Muscle of leg (tissue), 11 donors: ENCODE measurements around the gene NRARP. TPM values are rescaled to one million over a fixed set of nuclear protein-coding genes. Genes with fewer than 3 reads are reported as not detected.
A peak's percentile ranks its signal among the peaks of the same experiment; 100 is the strongest.

ENCODE experiments used
- DNase-seq: peaks from one replicate; pipeline ENCODE4 v3.0.0; 2013
- H3K27ac ChIP-seq: one replicate; pipeline ENCODE4 v1.5.1; 2013; ENCODE audit warnings: mild to moderate bottlenecking, low read length, control low read depth
- H3K27me3 ChIP-seq: one replicate; pipeline ENCODE4 v1.6.1; 2013; ENCODE audit warnings: low read length; ENCODE audit not compliant: control insufficient read depth, insufficient read depth
- H3K36me3 ChIP-seq: one replicate; pipeline ENCODE4 v1.6.1; 2013; ENCODE audit warnings: low read length; ENCODE audit not compliant: control insufficient read depth, insufficient read depth
- H3K4me1 ChIP-seq: one replicate; pipeline ENCODE4 v1.6.1; 2013; ENCODE audit warnings: low read length; ENCODE audit not compliant: control insufficient read depth, insufficient read depth
- H3K4me3 ChIP-seq: one replicate; pipeline ENCODE4 v1.5.1; 2013; ENCODE audit warnings: low read length, control low read depth
- H3K9me3 ChIP-seq: replicated peaks from 2 replicates; pipeline ENCODE4 v1.6.1; 2013; ENCODE audit warnings: low read depth, low read length; ENCODE audit not compliant: control insufficient read depth
- WGBS: methylation state at CpG from one replicate; pipeline ENCODE4 v1.1.5; 2013; ENCODE audit warnings: missing lambda C conversion rate; ENCODE audit not compliant: insufficient coverage; 5-methylcytosine and 5-hydroxymethylcytosine counted together
- polyA plus RNA-seq, 8 donors: library from polyadenylated mRNA; unstranded; fragments of 120-200 nt; gene quantifications; one replicate each; pipeline versions ENCODE4 v1.2.1 to v1.2.3, GENCODE V29; 2013; ENCODE audit warnings: inconsistent platforms in 1 of 8, low replicate concordance in 1 of 8; ENCODE audit not compliant: insufficient read length in 8 of 8, insufficient read depth in 1 of 8
- total RNA-seq: library from RNA; stranded (reverse); fragments of 120-200 nt; gene quantifications from one replicate; pipeline ENCODE4 v1.2.4, GENCODE V29; 2013

NRARP gene
- total and polyA plus RNA-seq, 9 donors, result 2.5 to 7.5 (median 5.6) TPM

- peak overlapping the region; percentile 42 for H3K27ac ChIP-seq
- no peaks in the 10 kb centered on the region for H3K27me3 ChIP-seq
- peaks cover 76% of the 10 kb centered on the region for H3K36me3 ChIP-seq
- 81% methylated on average over 17 of the region's 17 CpGs for WGBS
- DNase-seq, result peak; percentile 27
- H3K4me3 ChIP-seq, result no peak overlapping the region
- no peaks in the 10 kb centered on the region for H3K9me3 ChIP-seq
- peaks cover 15% of the 10 kb centered on the region for H3K4me1 ChIP-seq
Measured at GRCh38 chr9:137269231-137269772, 32.8 kb downstream of the NRARP start.

- no peaks in the 10 kb centered on the region for H3K27me3 ChIP-seq
- WGBS, result 78% methylated on average over 18 of the region's 19 CpGs
- H3K4me1 ChIP-seq, result peaks cover 8% of the 10 kb centered on the region
- H3K4me3 ChIP-seq, result no peak overlapping the region
- H3K27ac ChIP-seq, result peak overlapping the region; percentile 42
- peak; percentile 3 for DNase-seq
- H3K36me3 ChIP-seq, result peaks cover 82% of the 10 kb centered on the region
- H3K9me3 ChIP-seq, result no peaks in the 10 kb centered on the region
Measured at GRCh38 chr9:137268538-137269201, 33.4 kb downstream of the NRARP start.

- no peak overlapping the region for H3K27ac ChIP-seq
- no peaks in the 10 kb centered on the region for H3K9me3 ChIP-seq
- peaks cover 81% of the 10 kb centered on the region for H3K36me3 ChIP-seq
- WGBS, result 94% methylated on average over 5 of the region's 6 CpGs
- peaks cover 8% of the 10 kb centered on the region for H3K4me1 ChIP-seq
- DNase-seq, result no peak
- H3K27me3 ChIP-seq, result no peaks in the 10 kb centered on the region
- no peak overlapping the region for H3K4me3 ChIP-seq
Measured at GRCh38 chr9:137267933-137268355, 34.1 kb downstream of the NRARP start.

GRCh38 chr9:137266585-137267453 is 35.3 kb downstream of the NRARP start:
- Histone ChIP-seq H3K36me3 (peaks cover 72% of the 10 kb centered on the region), H3K4me3 (no peak overlapping the region)

GRCh38 chr9:137266162-137266527 is 35.9 kb downstream of the NRARP start:
- H3K4me3 ChIP-seq, result no peak overlapping the region
- no peaks in the 10 kb centered on the region for H3K27me3 ChIP-seq
- WGBS, result 76% methylated on average over 14 of the region's 15 CpGs
- no peak for DNase-seq
- no peak overlapping the region for H3K27ac ChIP-seq
- H3K4me1 ChIP-seq, result peaks cover 8% of the 10 kb centered on the region
- no peaks in the 10 kb centered on the region for H3K9me3 ChIP-seq
- H3K36me3 ChIP-seq, result peaks cover 69% of the 10 kb centered on the region

More at GRCh38 chr9:137266585-137267453, 35.3 kb downstream of the NRARP start:
- DNase-seq, result no peak
- WGBS, result 93% methylated on average over 26 of the region's 34 CpGs
- Histone ChIP-seq H3K27ac (no peak overlapping the region), H3K4me1 (peaks cover 8% of the 10 kb centered on the region), H3K27me3 (no peaks in the 10 kb centered on the region), H3K9me3 (no peaks in the 10 kb centered on the region)

GRCh38 chr9:137265496-137266161 is 36.4 kb downstream of the NRARP start:
- Histone ChIP-seq H3K4me1 (peaks cover 8% of the 10 kb centered on the region), H3K27ac (no peak overlapping the region), H3K36me3 (peaks cover 63% of the 10 kb centered on the region), H3K9me3 (no peaks in the 10 kb centered on the region), H3K4me3 (no peak overlapping the region), H3K27me3 (no peaks in the 10 kb centered on the region)
- DNase-seq, result no peak
- WGBS, result 96% methylated on average over 25 of the region's 29 CpGs

GRCh38 chr9:137264067-137264466 is 38.0 kb downstream of the NRARP start:
- WGBS, result 93% methylated on average over 22 of the region's 22 CpGs
- H3K27me3 ChIP-seq, result no peaks in the 10 kb centered on the region
- peaks cover 57% of the 10 kb centered on the region for H3K36me3 ChIP-seq
- no peak overlapping the region for H3K4me3 ChIP-seq
- DNase-seq, result no peak
- peaks cover 6% of the 10 kb centered on the region for H3K4me1 ChIP-seq
- no peak overlapping the region for H3K27ac ChIP-seq
- H3K9me3 ChIP-seq, result no peaks in the 10 kb centered on the region

GRCh38 chr9:137263506-137263905 is 38.6 kb downstream of the NRARP start:
- Histone ChIP-seq H3K27ac (no peak overlapping the region), H3K27me3 (no peaks in the 10 kb centered on the region), H3K9me3 (no peaks in the 10 kb centered on the region), H3K4me3 (no peak overlapping the region), H3K36me3 (peaks cover 54% of the 10 kb centered on the region), H3K4me1 (peaks cover under 1% of the 10 kb centered on the region)
- 81% methylated on average over 10 of the region's 10 CpGs for WGBS
- peak; percentile 7 for DNase-seq

- peak; percentile 1 for DNase-seq
Measured at GRCh38 chr9:137262909-137263285, 39.2 kb downstream of the NRARP start.

More at GRCh38 chr9:137262909-137263285, 39.2 kb downstream of the NRARP start:
- H3K27me3 ChIP-seq, result no peaks in the 10 kb centered on the region
- H3K36me3 ChIP-seq, result peaks cover 50% of the 10 kb centered on the region
- no peak overlapping the region for H3K4me3 ChIP-seq
- H3K9me3 ChIP-seq, result no peaks in the 10 kb centered on the region
- 93% methylated on average over 21 of the region's 24 CpGs for WGBS
- H3K27ac ChIP-seq, result no peak overlapping the region
- H3K4me1 ChIP-seq, result no peaks in the 10 kb centered on the region
